Neuron (in vitro differentiated cells): Measurements from ENCODE around the gene SLIT3.
"Not testable (repeated sequence)": the region's sequence is repeated elsewhere in the genome, so short reads cannot be mapped to it uniquely, and the experiment has no call there.

ENCODE experiments used
- H2AFZ ChIP-seq: one replicate; pipeline ENCODE4 v1.6.1; 2013; ENCODE audit warnings: low read depth, mild to moderate bottlenecking, inconsistent platforms, low read length, moderate library complexity
- H3K27me3 ChIP-seq: one replicate; pipeline ENCODE4 v1.6.1; 2013; ENCODE audit warnings: low read length; ENCODE audit not compliant: insufficient read depth
- H3K36me3 ChIP-seq: one replicate; pipeline ENCODE4 v1.6.1; 2013; ENCODE audit warnings: low read length; ENCODE audit not compliant: insufficient read depth
- H3K4me1 ChIP-seq: one replicate; pipeline ENCODE4 v1.6.1; 2013; ENCODE audit warnings: low read length; ENCODE audit not compliant: insufficient read depth
- H3K4me3 ChIP-seq: 2 replicates; pipeline ENCODE4 v1.5.1; 2013; ENCODE audit warnings: mild to moderate bottlenecking, low read length, moderate library complexity
- H3K9me3 ChIP-seq: one replicate; pipeline ENCODE4 v1.6.1; 2013; ENCODE audit warnings: low read length

SLIT3 gene

GRCh38 chr5:168755548-168756093, 545.3 kb downstream of the SLIT3 start:
- H2AFZ ChIP-seq = no peak overlapping the region
- no peak overlapping the region for H3K4me3 ChIP-seq
- H3K4me1 ChIP-seq = peaks cover 3% of the 10 kb centered on the region
- no peaks in the 10 kb centered on the region for H3K36me3 ChIP-seq
- no peaks in the 10 kb centered on the region for H3K27me3 ChIP-seq
- peaks cover 2% of the 10 kb centered on the region for H3K9me3 ChIP-seq

GRCh38 chr5:168753691-168754254, 547.2 kb downstream of the SLIT3 start:
- Histone ChIP-seq H3K36me3 (no peaks in the 10 kb centered on the region), H2AFZ (no peak overlapping the region), H3K9me3 (peaks cover 2% of the 10 kb centered on the region), H3K27me3 (no peaks in the 10 kb centered on the region), H3K4me3 (no peak overlapping the region), H3K4me1 (peaks cover 3% of the 10 kb centered on the region)

- Histone ChIP-seq H3K36me3 (peaks cover 2% of the 10 kb centered on the region), H3K4me3 (no peak overlapping the region), H3K27me3 (no peaks in the 10 kb centered on the region), H3K9me3 (peaks cover 2% of the 10 kb centered on the region), H2AFZ (no peak overlapping the region), H3K4me1 (peaks cover 3% of the 10 kb centered on the region)
Observed at GRCh38 chr5:168752416-168753190, 548.3 kb downstream of the SLIT3 start.

- peaks cover 2% of the 10 kb centered on the region for H3K9me3 ChIP-seq
- H2AFZ ChIP-seq = no peak overlapping the region
- peaks cover 2% of the 10 kb centered on the region for H3K36me3 ChIP-seq
- H3K4me1 ChIP-seq = peaks cover 3% of the 10 kb centered on the region
- no peak overlapping the region for H3K4me3 ChIP-seq
- no peaks in the 10 kb centered on the region for H3K27me3 ChIP-seq
Observed at GRCh38 chr5:168752012-168752411, 548.9 kb downstream of the SLIT3 start.

- H3K9me3 ChIP-seq = peaks cover 6% of the 10 kb centered on the region
- no peak overlapping the region for H2AFZ ChIP-seq
- H3K36me3 ChIP-seq = peaks cover 2% of the 10 kb centered on the region
Observed at GRCh38 chr5:168750926-168751325, 550.0 kb downstream of the SLIT3 start.

GRCh38 chr5:168749391-168750100, 551.4 kb downstream of the SLIT3 start:
- Histone ChIP-seq H3K4me3 (no peak overlapping the region), H3K4me1 (no peaks in the 10 kb centered on the region), H3K9me3 (peaks cover 9% of the 10 kb centered on the region), H2AFZ (no peak overlapping the region), H3K27me3 (no peaks in the 10 kb centered on the region), H3K36me3 (peaks cover 2% of the 10 kb centered on the region)

More at GRCh38 chr5:168750926-168751325, 550.0 kb downstream of the SLIT3 start:
- Histone ChIP-seq H3K27me3 (no peaks in the 10 kb centered on the region), H3K4me1 (no peaks in the 10 kb centered on the region), H3K4me3 (no peak overlapping the region)

GRCh38 chr5:168747987-168748777, 552.8 kb downstream of the SLIT3 start:
- Histone ChIP-seq H2AFZ (no peak overlapping the region), H3K4me1 (no peaks in the 10 kb centered on the region), H3K4me3 (no peak overlapping the region), H3K9me3 (peaks cover 9% of the 10 kb centered on the region), H3K27me3 (no peaks in the 10 kb centered on the region), H3K36me3 (peaks cover 2% of the 10 kb centered on the region)

- H3K27me3 ChIP-seq = no peaks in the 10 kb centered on the region
- H3K9me3 ChIP-seq = peaks cover 9% of the 10 kb centered on the region
- no peaks in the 10 kb centered on the region for H3K4me1 ChIP-seq
- no peak overlapping the region for H2AFZ ChIP-seq
- H3K36me3 ChIP-seq = peaks cover 2% of the 10 kb centered on the region
- no peak overlapping the region for H3K4me3 ChIP-seq
Observed at GRCh38 chr5:168746893-168747640, 553.9 kb downstream of the SLIT3 start.

GRCh38 chr5:168746126-168746892, 554.6 kb downstream of the SLIT3 start:
- H2AFZ ChIP-seq, H3K36me3 ChIP-seq, H3K4me3 ChIP-seq, H3K4me1 ChIP-seq, H3K9me3 ChIP-seq, H3K27me3 ChIP-seq: not testable (repeated sequence)

- Histone ChIP-seq H2AFZ (no peak overlapping the region), H3K27me3 (no peaks in the 10 kb centered on the region), H3K4me3 (no peak overlapping the region), H3K4me1 (no peaks in the 10 kb centered on the region), H3K36me3 (peaks cover 2% of the 10 kb centered on the region), H3K9me3 (peaks cover 7% of the 10 kb centered on the region)
Observed at GRCh38 chr5:168743617-168744016, 557.3 kb downstream of the SLIT3 start.

- not testable (repeated sequence) for H3K36me3 ChIP-seq, H3K4me3 ChIP-seq, H3K9me3 ChIP-seq, H3K4me1 ChIP-seq, H2AFZ ChIP-seq, H3K27me3 ChIP-seq
Observed at GRCh38 chr5:168742311-168742710, 558.6 kb downstream of the SLIT3 start.
